CD4-positive, CD25-positive, alpha-beta regulatory T cell (primary cell): ENCODE data around the gene ULBP1. TPM values are rescaled to one million over a fixed set of nuclear protein-coding genes. Genes with fewer than 3 reads are reported as not detected.
A peak's percentile ranks its signal among the peaks of the same experiment; 100 is the strongest.
"Not testable (repeated sequence)": the region's sequence is repeated elsewhere in the genome, so short reads cannot be mapped to it uniquely, and the experiment has no call there.

Experiments
- ATAC-seq, 2 donors: fragments of 150-1000 bp; cut with Tn5 transposase; one replicate each; pipeline ENCODE4 v1.10.0; 2021; ENCODE audit warnings: low read depth in 2 of 2, moderate number of reproducible peaks in 2 of 2, moderate library complexity in 1 of 2
- DNase-seq, 3 donors: peaks; one replicate each; pipeline versions ENCODE4 v3.0.0 to v3.0.0-alpha.2; 2012 to 2022; ENCODE audit warnings: mixed read lengths in 1 of 3
- H3K27ac ChIP-seq: one replicate; pipeline ENCODE4 v1.7.0; 2013; ENCODE audit warnings: mild to moderate bottlenecking, low read length; ENCODE audit not compliant: insufficient read depth, poor library complexity, severe bottlenecking
- H3K27me3 ChIP-seq: one replicate; pipeline ENCODE4 v1.7.0; 2013; ENCODE audit warnings: low read length; ENCODE audit not compliant: control insufficient read depth, insufficient read depth
- H3K36me3 ChIP-seq: one replicate; pipeline ENCODE4 v1.7.0; 2013; ENCODE audit warnings: mild to moderate bottlenecking, low read length, moderate library complexity; ENCODE audit not compliant: control insufficient read depth, insufficient read depth
- H3K4me1 ChIP-seq: 2 replicates; pipeline ENCODE4 v1.7.0; 2013; ENCODE audit warnings: mild to moderate bottlenecking, low read length; ENCODE audit not compliant: insufficient read depth, control insufficient read depth, poor library complexity, severe bottlenecking
- H3K4me3 ChIP-seq: one replicate; pipeline ENCODE4 v1.7.0; 2013; ENCODE audit warnings: low read depth, mild to moderate bottlenecking, low read length, moderate library complexity
- H3K9me3 ChIP-seq, 2 experiments: 1 replicate in 1 of 2; 2 replicates in 1 of 2; pipeline ENCODE4 v1.7.0; 2013; ENCODE audit warnings: low read length in 2 of 2, mild to moderate bottlenecking in 1 of 2, moderate library complexity in 1 of 2; ENCODE audit not compliant: control insufficient read depth in 2 of 2
- H3K27ac Mint-ChIP-seq, 3 donors: one replicate each; pipeline ENCODE4 v1.8.0; 2020 to 2022; ENCODE audit warnings: mild to moderate bottlenecking in 3 of 3, mixed read lengths in 3 of 3, moderate library complexity in 2 of 3
- H3K27me3 Mint-ChIP-seq: one replicate; pipeline ENCODE4 v1.8.0; 2022; ENCODE audit warnings: mild to moderate bottlenecking, mixed read lengths
- H3K36me3 Mint-ChIP-seq: one replicate; pipeline ENCODE4 v1.8.0; 2020; ENCODE audit warnings: mixed read lengths
- H3K4me1 Mint-ChIP-seq, 4 donors: one replicate each; pipeline ENCODE4 v1.8.0; 2020 to 2022; ENCODE audit warnings: mixed read lengths in 4 of 4, mild to moderate bottlenecking in 1 of 4
- H3K4me3 Mint-ChIP-seq, 4 donors: one replicate each; pipeline ENCODE4 v1.8.0; 2020 to 2022; ENCODE audit warnings: mild to moderate bottlenecking in 4 of 4, mixed read lengths in 4 of 4, moderate library complexity in 3 of 4
- H3K9me3 Mint-ChIP-seq, 7 donors: one replicate each; pipeline ENCODE4 v1.8.0; 2020 to 2022; ENCODE audit warnings: mixed read lengths in 7 of 7, mild to moderate bottlenecking in 3 of 7, moderate library complexity in 2 of 7
- polyA plus RNA-seq, 4 donors: library from polyadenylated mRNA; unstranded; fragments of 300-500 nt; fragmentation: Illumina TruSeq; gene quantifications; one replicate each; pipeline ENCODE4 v1.2.3, GENCODE V29; 2021
- total RNA-seq: library from RNA; stranded (reverse); gene quantifications from one replicate; pipeline ENCODE4 v1.2.3, GENCODE V29; 2022

Gene ULBP1
- total and polyA plus RNA-seq, 5 donors from 2014 or later: 0.64 TPM; not detected in 4

- H3K4me3 ChIP-seq, H3K9me3 Mint-ChIP-seq, H3K4me1 ChIP-seq, H3K36me3 Mint-ChIP-seq, H3K36me3 ChIP-seq, H3K9me3 ChIP-seq, DNase-seq, ATAC-seq, H3K27ac ChIP-seq: not testable (repeated sequence)
- H3K4me3 Mint-ChIP-seq: peak overlapping the region in 1 of 4 donors; percentile 65
- H3K27ac Mint-ChIP-seq: peak overlapping the region in 1 of 3 donors; percentile 84
- H3K27me3 Mint-ChIP-seq: peaks cover 89% of the 10 kb centered on the region
- peaks cover 0 to 17% (median 14%) of the 10 kb centered on the region in 4 donors for H3K4me1 Mint-ChIP-seq
- peaks cover 45% of the 10 kb centered on the region for H3K27me3 ChIP-seq
Observed at GRCh38 chr6:150013785-150014622, 50.3 kb downstream of the ULBP1 start.

- peaks cover 0 to 17% (median 14%) of the 10 kb centered on the region in 4 donors for H3K4me1 Mint-ChIP-seq
- H3K36me3 ChIP-seq, H3K36me3 Mint-ChIP-seq, DNase-seq, ATAC-seq, H3K9me3 Mint-ChIP-seq, H3K9me3 ChIP-seq, H3K27ac ChIP-seq, H3K4me3 Mint-ChIP-seq, H3K4me1 ChIP-seq, H3K27ac Mint-ChIP-seq, H3K4me3 ChIP-seq: not testable (repeated sequence)
- H3K27me3 ChIP-seq: peaks cover 44% of the 10 kb centered on the region
- peaks cover 84% of the 10 kb centered on the region for H3K27me3 Mint-ChIP-seq
Observed at GRCh38 chr6:150014623-150015280, 51.0 kb downstream of the ULBP1 start.

GRCh38 chr6:150015281-150016001 lies 51.7 kb downstream of the ULBP1 start:
- Mint-ChIP-seq H3K27me3 (peaks cover 79% of the 10 kb centered on the region), H3K27ac (peak overlapping the region in 1 of 3 donors; percentile 20), H3K4me1 (peaks cover 0 to 17% (median 14%) of the 10 kb centered on the region in 4 donors)
- not testable (repeated sequence) for H3K27ac ChIP-seq, H3K9me3 ChIP-seq, H3K9me3 Mint-ChIP-seq, H3K4me3 ChIP-seq, H3K4me3 Mint-ChIP-seq, H3K36me3 Mint-ChIP-seq, H3K4me1 ChIP-seq, H3K36me3 ChIP-seq
- peaks cover 39% of the 10 kb centered on the region for H3K27me3 ChIP-seq
- ATAC-seq (peak in 1 of 2 donors; percentile 21), DNase-seq (peak in 1 of 3 donors; percentile 34)

GRCh38 chr6:150016324-150017185 lies 52.8 kb downstream of the ULBP1 start:
- Mint-ChIP-seq H3K27me3 (peaks cover 74% of the 10 kb centered on the region), H3K4me3 (peak overlapping the region in 2 of 4 donors; percentile 3 to 5), H3K4me1 (peaks cover 0 to 17% (median 14%) of the 10 kb centered on the region in 4 donors), H3K36me3 (no peaks in the 10 kb centered on the region), H3K9me3 (peaks cover 0 to 2% (median 0%) of the 10 kb centered on the region in 7 donors), H3K27ac (no peak overlapping the region)
- Histone ChIP-seq H3K27ac (no peak overlapping the region), H3K36me3 (no peaks in the 10 kb centered on the region), H3K9me3 (no peaks in the 10 kb centered on the region), H3K27me3 (peaks cover 33% of the 10 kb centered on the region), H3K4me3 (no peak overlapping the region), H3K4me1 (peaks cover 7% of the 10 kb centered on the region)
- ATAC-seq (peak; percentile 83), DNase-seq (peak; percentile 52 to 78 (median 73))

- H3K36me3 Mint-ChIP-seq, H3K4me1 ChIP-seq, H3K4me3 ChIP-seq, ATAC-seq, H3K9me3 Mint-ChIP-seq, H3K27ac Mint-ChIP-seq, H3K27ac ChIP-seq, DNase-seq, H3K9me3 ChIP-seq, H3K36me3 ChIP-seq: not testable (repeated sequence)
- peaks cover 30% of the 10 kb centered on the region for H3K27me3 ChIP-seq
- H3K4me1 Mint-ChIP-seq: peaks cover 0 to 17% (median 14%) of the 10 kb centered on the region in 4 donors
- H3K27me3 Mint-ChIP-seq: peaks cover 69% of the 10 kb centered on the region
- peak overlapping the region in 1 of 4 donors; percentile 3 for H3K4me3 Mint-ChIP-seq
Observed at GRCh38 chr6:150017186-150017521, 53.4 kb downstream of the ULBP1 start.

- H3K27ac ChIP-seq: no peak overlapping the region
- no peaks in the 10 kb centered on the region for H3K36me3 ChIP-seq
- no peak for ATAC-seq
- Mint-ChIP-seq H3K36me3 (no peaks in the 10 kb centered on the region), H3K9me3 (peaks cover 0 to 1% (median 0%) of the 10 kb centered on the region in 7 donors), H3K27ac (no peak overlapping the region), H3K27me3 (peaks cover 61% of the 10 kb centered on the region), H3K4me3 (peak overlapping the region in 1 of 4 donors; percentile 10), H3K4me1 (peaks cover 0 to 14% (median 9%) of the 10 kb centered on the region in 4 donors)
- H3K4me1 ChIP-seq: peaks cover 7% of the 10 kb centered on the region
- no peak for DNase-seq
- H3K9me3 ChIP-seq: no peaks in the 10 kb centered on the region
- H3K27me3 ChIP-seq: peaks cover 18% of the 10 kb centered on the region
- no peak overlapping the region for H3K4me3 ChIP-seq
Observed at GRCh38 chr6:150018846-150019580, 55.3 kb downstream of the ULBP1 start.
